HEK293 (cell line): ENCODE measurements around the gene CRYGN.

Experiments used
- KLF7 ChIP-seq: fragments of 450-650 bp; formaldehyde crosslinking; IDR thresholded peaks from 2 replicates; pipeline ENCODE4 v1.5.1; 2016; ENCODE audit warnings: missing biosample characterization, missing genetic modification characterization, borderline replicate concordance
- KLF9 ChIP-seq: fragments of 450-650 bp; formaldehyde crosslinking; IDR thresholded peaks from 2 replicates; pipeline ENCODE4 v1.5.1; 2016; ENCODE audit warnings: missing biosample characterization, missing genetic modification characterization, low read depth
- MYNN ChIP-seq: fragments of 450-650 bp; formaldehyde crosslinking; IDR thresholded peaks from 2 replicates; pipeline ENCODE4 v1.5.1; 2016; ENCODE audit warnings: missing biosample characterization, missing genetic modification characterization, borderline replicate concordance
- MZF1 ChIP-seq: fragments of 450-650 bp; formaldehyde crosslinking; IDR thresholded peaks from 2 replicates; pipeline ENCODE4 v1.5.1; 2017; ENCODE audit warnings: missing biosample characterization, missing genetic modification characterization, borderline replicate concordance
- SETDB1 ChIP-seq: IDR thresholded peaks from one replicate; pipeline ENCODE4 v1.6.1; 2017; ENCODE audit warnings: mild to moderate bottlenecking, low read length, moderate library complexity, mixed read lengths; ENCODE audit not compliant: insufficient read length
- SP7 ChIP-seq: fragments of 450-650 bp; formaldehyde crosslinking; IDR thresholded peaks from 2 replicates; pipeline ENCODE4 v1.5.1; 2016; ENCODE audit warnings: missing biosample characterization, missing genetic modification characterization
- YY1 ChIP-seq: fragments of 450-650 bp; formaldehyde crosslinking; IDR thresholded peaks from 2 replicates; pipeline ENCODE4 v1.5.1; 2018; ENCODE audit warnings: missing biosample characterization, missing genetic modification characterization
- ZBTB8A ChIP-seq: fragments of 450-650 bp; formaldehyde crosslinking; IDR thresholded peaks from 2 replicates; pipeline ENCODE4 v1.5.1; 2016; ENCODE audit warnings: missing biosample characterization, missing genetic modification characterization
- ZNF146 ChIP-seq: fragments of 450-650 bp; formaldehyde crosslinking; IDR thresholded peaks from 2 replicates; pipeline ENCODE4 v1.5.1; 2016; ENCODE audit warnings: missing biosample characterization, missing genetic modification characterization
- ZNF202 ChIP-seq: fragments of 450-650 bp; formaldehyde crosslinking; IDR thresholded peaks from 2 replicates; pipeline ENCODE4 v1.5.1; 2016; ENCODE audit warnings: missing biosample characterization, missing genetic modification characterization, borderline replicate concordance
- ZNF354C ChIP-seq: fragments of 450-650 bp; formaldehyde crosslinking; IDR thresholded peaks from 2 replicates; pipeline ENCODE4 v1.5.1; 2016; ENCODE audit warnings: missing biosample characterization, missing genetic modification characterization, low read depth, borderline replicate concordance
- ZNF394 ChIP-seq: fragments of 450-650 bp; formaldehyde crosslinking; IDR thresholded peaks from 2 replicates; pipeline ENCODE4 v1.5.1; 2016; ENCODE audit warnings: missing biosample characterization, missing genetic modification characterization, mild to moderate bottlenecking, moderate library complexity, borderline replicate concordance
- ZNF548 ChIP-seq: fragments of 450-650 bp; formaldehyde crosslinking; IDR thresholded peaks from 2 replicates; pipeline ENCODE4 v1.5.1; 2016; ENCODE audit warnings: missing biosample characterization, missing genetic modification characterization
- ZNF561 ChIP-seq: fragments of 450-650 bp; IDR thresholded peaks from 2 replicates; pipeline ENCODE4 v1.5.1; 2018; ENCODE audit warnings: missing biosample characterization, missing genetic modification characterization, borderline replicate concordance
- ZNF596 ChIP-seq: fragments of 450-650 bp; IDR thresholded peaks from 2 replicates; pipeline ENCODE4 v1.5.0; 2018; ENCODE audit warnings: missing biosample characterization, mild to moderate bottlenecking, missing genetic modification characterization, moderate library complexity
- ZNF600 ChIP-seq: fragments of 450-650 bp; formaldehyde crosslinking; IDR thresholded peaks from 2 replicates; pipeline ENCODE4 v1.5.1; 2016; ENCODE audit warnings: missing biosample characterization, missing genetic modification characterization
- TF ChIP-seq, protein P1 (sequence below): fragments of 450-650 bp; formaldehyde crosslinking; IDR thresholded peaks from 2 replicates; pipeline ENCODE4 v1.5.1; 2016; ENCODE audit warnings: missing biosample characterization, missing genetic modification characterization, borderline replicate concordance
- TF ChIP-seq, protein P2 (sequence below): fragments of 450-650 bp; formaldehyde crosslinking; IDR thresholded peaks from 2 replicates; pipeline ENCODE4 v1.5.1; 2016; ENCODE audit warnings: missing biosample characterization, missing genetic modification characterization
- TF ChIP-seq, protein P3 (sequence below): fragments of 450-650 bp; formaldehyde crosslinking; IDR thresholded peaks from 2 replicates; pipeline ENCODE4 v1.5.1; 2017; ENCODE audit warnings: missing biosample characterization, missing genetic modification characterization
- TF ChIP-seq, protein P4 (sequence below): fragments of 450-650 bp; formaldehyde crosslinking; IDR thresholded peaks from 2 replicates; pipeline ENCODE4 v1.5.1; 2016; ENCODE audit warnings: missing biosample characterization, missing genetic modification characterization
- TF ChIP-seq, protein P5 (sequence below): fragments of 450-650 bp; formaldehyde crosslinking; IDR thresholded peaks from 2 replicates; pipeline ENCODE4 v1.5.1; 2016; ENCODE audit warnings: missing biosample characterization, missing genetic modification characterization
- TF ChIP-seq, protein P6 (sequence below): fragments of 450-650 bp; formaldehyde crosslinking; IDR thresholded peaks from 2 replicates; pipeline ENCODE4 v1.5.1; 2016; ENCODE audit warnings: missing biosample characterization, missing genetic modification characterization

The CRYGN gene

DNA sequence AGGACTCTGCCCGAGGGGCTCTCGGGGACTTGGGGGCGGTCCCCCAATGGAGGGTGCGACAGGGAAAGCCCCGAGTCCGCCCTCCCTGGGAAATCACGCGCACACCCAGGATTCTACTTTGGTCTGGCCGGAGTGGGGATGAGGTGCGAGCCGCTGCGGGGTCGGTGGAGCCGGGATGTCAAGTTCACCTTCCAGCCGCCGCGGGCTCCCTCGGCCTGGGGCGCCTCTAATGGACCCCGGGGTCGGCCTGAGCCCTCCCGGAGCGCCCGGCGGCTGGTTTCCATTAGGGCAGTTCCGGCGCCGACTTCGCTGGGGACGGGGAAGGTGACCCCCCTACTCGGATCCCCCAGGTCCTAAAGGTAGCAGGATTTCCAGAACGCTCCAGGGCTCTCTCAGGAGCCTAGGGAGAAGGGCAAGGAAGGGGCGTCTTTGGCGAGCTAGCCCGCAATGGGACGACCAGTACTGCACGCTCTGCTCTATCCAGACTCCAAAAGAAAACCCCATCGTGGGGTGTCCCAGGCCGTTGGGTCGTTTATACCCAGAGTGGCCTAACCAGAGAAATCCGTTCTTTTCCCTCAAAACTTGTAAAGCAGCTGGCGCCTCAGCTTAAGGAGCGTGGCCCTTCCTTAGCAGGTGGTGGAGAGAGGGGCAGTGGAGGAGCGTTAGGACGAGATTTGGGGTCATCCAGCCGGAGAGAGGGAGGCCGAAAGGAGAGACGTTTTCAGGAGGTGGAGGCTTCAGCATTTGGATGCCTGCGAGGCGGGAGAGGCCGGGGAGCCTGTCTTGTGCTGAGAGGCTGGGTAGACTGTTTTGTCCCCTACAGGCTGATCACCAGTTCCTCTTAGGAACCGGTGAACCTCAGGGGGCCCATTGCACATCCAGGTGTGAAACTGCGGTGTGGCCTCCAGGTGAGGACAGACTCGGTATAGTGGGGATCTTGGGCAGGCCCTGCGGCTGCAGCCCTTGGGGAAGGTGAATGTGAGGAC lies 29.2 kb downstream of the CRYGN start (continued):
- TF ChIP-seq, protein P1, sequence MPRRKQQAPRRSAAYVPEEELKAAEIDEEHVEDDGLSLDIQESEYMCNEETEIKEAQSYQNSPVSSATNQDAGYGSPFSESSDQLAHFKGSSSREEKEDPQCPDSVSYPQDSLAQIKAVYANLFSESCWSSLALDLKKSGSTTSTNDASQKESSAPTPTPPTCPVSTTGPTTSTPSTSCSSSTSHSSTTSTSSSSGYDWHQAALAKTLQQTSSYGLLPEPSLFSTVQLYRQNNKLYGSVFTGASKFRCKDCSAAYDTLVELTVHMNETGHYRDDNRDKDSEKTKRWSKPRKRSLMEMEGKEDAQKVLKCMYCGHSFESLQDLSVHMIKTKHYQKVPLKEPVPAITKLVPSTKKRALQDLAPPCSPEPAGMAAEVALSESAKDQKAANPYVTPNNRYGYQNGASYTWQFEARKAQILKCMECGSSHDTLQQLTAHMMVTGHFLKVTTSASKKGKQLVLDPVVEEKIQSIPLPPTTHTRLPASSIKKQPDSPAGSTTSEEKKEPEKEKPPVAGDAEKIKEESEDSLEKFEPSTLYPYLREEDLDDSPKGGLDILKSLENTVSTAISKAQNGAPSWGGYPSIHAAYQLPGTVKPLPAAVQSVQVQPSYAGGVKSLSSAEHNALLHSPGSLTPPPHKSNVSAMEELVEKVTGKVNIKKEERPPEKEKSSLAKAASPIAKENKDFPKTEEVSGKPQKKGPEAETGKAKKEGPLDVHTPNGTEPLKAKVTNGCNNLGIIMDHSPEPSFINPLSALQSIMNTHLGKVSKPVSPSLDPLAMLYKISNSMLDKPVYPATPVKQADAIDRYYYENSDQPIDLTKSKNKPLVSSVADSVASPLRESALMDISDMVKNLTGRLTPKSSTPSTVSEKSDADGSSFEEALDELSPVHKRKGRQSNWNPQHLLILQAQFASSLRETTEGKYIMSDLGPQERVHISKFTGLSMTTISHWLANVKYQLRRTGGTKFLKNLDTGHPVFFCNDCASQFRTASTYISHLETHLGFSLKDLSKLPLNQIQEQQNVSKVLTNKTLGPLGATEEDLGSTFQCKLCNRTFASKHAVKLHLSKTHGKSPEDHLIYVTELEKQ (tag by site-specific recombination): 0 out of 2 replicates have a peak, but pooled peaks have one; percentile 17
- TF ChIP-seq KLF9 (tag by site-specific recombination) (peak; percentile 45; the same call in 1 of the 2 replicates), SP7 (peak; percentile 13; the same call in 1 of the 2 replicates), ZNF394 (tag by site-specific recombination) (no peak), ZNF354C (tag by site-specific recombination) (no peak), MZF1 (tag by site-specific recombination) (no peak), ZNF146 (no peak), ZNF596 (no peak), ZNF202 (tag by site-specific recombination) (no peak), KLF7 (tag by site-specific recombination) (peak; percentile 43; the same call in 1 of the 2 replicates), SETDB1 (no peak), YY1 (tag by site-specific recombination) (0 out of 2 replicates have a peak, but pooled peaks have one; percentile 38), ZNF561 (tag by site-specific recombination) (peak; percentile 58; the same call in 1 of the 2 replicates), ZNF548 (tag by site-specific recombination) (no peak), ZBTB8A (tag by site-specific recombination) (peak; percentile 91), ZNF600 (tag by site-specific recombination) (0 out of 2 replicates have a peak, but pooled peaks have one; percentile 34), MYNN (tag by site-specific recombination) (no peak)
- TF ChIP-seq, protein P2, sequence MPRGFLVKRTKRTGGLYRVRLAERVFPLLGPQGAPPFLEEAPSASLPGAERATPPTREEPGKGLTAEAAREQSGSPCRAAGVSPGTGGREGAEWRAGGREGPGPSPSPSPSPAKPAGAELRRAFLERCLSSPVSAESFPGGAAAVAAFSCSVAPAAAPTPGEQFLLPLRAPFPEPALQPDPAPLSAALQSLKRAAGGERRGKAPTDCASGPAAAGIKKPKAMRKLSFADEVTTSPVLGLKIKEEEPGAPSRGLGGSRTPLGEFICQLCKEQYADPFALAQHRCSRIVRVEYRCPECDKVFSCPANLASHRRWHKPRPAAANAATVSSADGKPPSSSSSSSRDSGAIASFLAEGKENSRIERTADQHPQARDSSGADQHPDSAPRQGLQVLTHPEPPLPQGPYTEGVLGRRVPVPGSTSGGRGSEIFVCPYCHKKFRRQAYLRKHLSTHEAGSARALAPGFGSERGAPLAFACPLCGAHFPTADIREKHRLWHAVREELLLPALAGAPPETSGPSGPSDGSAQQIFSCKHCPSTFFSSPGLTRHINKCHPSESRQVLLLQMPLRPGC (tag by site-specific recombination): no peak
- TF ChIP-seq, protein P3, sequence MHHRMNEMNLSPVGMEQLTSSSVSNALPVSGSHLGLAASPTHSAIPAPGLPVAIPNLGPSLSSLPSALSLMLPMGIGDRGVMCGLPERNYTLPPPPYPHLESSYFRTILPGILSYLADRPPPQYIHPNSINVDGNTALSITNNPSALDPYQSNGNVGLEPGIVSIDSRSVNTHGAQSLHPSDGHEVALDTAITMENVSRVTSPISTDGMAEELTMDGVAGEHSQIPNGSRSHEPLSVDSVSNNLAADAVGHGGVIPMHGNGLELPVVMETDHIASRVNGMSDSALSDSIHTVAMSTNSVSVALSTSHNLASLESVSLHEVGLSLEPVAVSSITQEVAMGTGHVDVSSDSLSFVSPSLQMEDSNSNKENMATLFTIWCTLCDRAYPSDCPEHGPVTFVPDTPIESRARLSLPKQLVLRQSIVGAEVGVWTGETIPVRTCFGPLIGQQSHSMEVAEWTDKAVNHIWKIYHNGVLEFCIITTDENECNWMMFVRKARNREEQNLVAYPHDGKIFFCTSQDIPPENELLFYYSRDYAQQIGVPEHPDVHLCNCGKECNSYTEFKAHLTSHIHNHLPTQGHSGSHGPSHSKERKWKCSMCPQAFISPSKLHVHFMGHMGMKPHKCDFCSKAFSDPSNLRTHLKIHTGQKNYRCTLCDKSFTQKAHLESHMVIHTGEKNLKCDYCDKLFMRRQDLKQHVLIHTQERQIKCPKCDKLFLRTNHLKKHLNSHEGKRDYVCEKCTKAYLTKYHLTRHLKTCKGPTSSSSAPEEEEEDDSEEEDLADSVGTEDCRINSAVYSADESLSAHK: no peak
- TF ChIP-seq, protein P4, sequence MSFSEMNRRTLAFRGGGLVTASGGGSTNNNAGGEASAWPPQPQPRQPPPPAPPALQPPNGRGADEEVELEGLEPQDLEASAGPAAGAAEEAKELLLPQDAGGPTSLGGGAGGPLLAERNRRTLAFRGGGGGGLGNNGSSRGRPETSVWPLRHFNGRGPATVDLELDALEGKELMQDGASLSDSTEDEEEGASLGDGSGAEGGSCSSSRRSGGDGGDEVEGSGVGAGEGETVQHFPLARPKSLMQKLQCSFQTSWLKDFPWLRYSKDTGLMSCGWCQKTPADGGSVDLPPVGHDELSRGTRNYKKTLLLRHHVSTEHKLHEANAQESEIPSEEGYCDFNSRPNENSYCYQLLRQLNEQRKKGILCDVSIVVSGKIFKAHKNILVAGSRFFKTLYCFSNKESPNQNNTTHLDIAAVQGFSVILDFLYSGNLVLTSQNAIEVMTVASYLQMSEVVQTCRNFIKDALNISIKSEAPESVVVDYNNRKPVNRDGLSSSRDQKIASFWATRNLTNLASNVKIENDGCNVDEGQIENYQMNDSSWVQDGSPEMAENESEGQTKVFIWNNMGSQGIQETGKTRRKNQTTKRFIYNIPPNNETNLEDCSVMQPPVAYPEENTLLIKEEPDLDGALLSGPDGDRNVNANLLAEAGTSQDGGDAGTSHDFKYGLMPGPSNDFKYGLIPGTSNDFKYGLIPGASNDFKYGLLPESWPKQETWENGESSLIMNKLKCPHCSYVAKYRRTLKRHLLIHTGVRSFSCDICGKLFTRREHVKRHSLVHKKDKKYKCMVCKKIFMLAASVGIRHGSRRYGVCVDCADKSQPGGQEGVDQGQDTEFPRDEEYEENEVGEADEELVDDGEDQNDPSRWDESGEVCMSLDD (tag by site-specific recombination): peak; percentile 55; the same call in 1 of the 2 replicates
- TF ChIP-seq, protein P5, sequence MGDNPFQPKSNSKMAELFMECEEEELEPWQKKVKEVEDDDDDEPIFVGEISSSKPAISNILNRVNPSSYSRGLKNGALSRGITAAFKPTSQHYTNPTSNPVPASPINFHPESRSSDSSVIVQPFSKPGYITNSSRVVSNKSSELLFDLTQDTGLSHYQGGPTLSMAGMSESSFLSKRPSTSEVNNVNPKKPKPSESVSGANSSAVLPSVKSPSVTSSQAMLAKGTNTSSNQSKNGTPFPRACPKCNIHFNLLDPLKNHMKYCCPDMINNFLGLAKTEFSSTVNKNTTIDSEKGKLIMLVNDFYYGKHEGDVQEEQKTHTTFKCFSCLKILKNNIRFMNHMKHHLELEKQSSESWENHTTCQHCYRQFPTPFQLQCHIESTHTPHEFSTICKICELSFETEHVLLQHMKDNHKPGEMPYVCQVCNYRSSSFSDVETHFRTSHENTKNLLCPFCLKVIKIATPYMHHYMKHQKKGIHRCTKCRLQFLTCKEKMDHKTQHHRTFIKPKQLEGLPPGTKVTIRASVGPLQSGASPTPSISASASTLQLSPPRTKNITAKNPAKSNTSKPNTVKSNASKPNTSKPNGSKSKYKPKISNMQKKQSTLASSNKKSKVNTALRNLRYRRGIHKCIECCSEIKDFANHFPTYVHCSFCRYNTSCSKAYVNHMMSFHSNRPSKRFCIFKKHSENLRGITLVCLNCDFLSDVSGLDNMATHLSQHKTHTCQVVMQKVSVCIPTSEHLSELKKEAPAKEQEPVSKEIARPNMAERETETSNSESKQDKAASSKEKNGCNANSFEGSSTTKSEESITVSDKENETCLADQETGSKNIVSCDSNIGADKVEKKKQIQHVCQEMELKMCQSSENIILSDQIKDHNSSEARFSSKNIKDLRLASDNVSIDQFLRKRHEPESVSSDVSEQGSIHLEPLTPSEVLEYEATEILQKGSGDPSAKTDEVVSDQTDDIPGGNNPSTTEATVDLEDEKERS (tag by site-specific recombination): no peak
- TF ChIP-seq, protein P6, sequence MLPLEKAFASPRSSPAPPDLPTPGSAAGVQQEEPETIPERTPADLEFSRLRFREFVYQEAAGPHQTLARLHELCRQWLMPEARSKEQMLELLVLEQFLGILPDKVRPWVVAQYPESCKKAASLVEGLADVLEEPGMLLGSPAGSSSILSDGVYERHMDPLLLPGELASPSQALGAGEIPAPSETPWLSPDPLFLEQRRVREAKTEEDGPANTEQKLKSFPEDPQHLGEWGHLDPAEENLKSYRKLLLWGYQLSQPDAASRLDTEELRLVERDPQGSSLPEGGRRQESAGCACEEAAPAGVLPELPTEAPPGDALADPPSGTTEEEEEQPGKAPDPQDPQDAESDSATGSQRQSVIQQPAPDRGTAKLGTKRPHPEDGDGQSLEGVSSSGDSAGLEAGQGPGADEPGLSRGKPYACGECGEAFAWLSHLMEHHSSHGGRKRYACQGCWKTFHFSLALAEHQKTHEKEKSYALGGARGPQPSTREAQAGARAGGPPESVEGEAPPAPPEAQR (tag by site-specific recombination): no peak
